SK-N-SH (cell line): ENCODE data around the gene ADAMTS10. TPM values are rescaled to one million over a fixed set of nuclear protein-coding genes. Genes with fewer than 3 reads are reported as not detected.

Experiments used
- CTCF ChIA-PET: fragments of 300-600, 350-600 bp; formaldehyde crosslinking; extraction: SDS; loops from one replicate; lab custom pipeline; 2021; lab: Yijun Ruan, JAX
- POLR2A ChIA-PET: fragments of 350-600 bp; sonication (Branson Sonifier 250); formaldehyde crosslinking; extraction: SDS; loops from one replicate; lab custom pipeline; 2020; ENCODE audit warnings: antibody characterized with exemption, inconsistent platforms; lab: Yijun Ruan, JAX
- DNase-seq: peaks from one replicate; pipeline ENCODE4 v3.0.0; 2012
- H2AFZ ChIP-seq: fragments of 200-600 bp; sonication (generic); 2 replicates; pipeline ENCODE4 v1.8.1; 2016; ENCODE audit warnings: antibody characterized with exemption, mild to moderate bottlenecking, low read depth
- H3F3A ChIP-seq: fragments of 200-600 bp; sonication (generic); replicated peaks from 2 replicates; pipeline ENCODE3; 2016; ENCODE audit warnings: antibody characterized with exemption, mild to moderate bottlenecking; ENCODE audit not compliant: insufficient read depth
- H3K27ac ChIP-seq, 2 experiments: fragments of 200-500 bp in 1 of 2; fragments of 200-600 bp in 1 of 2; sonication (Bioruptor generic) in 1 of 2; sonication (generic), shearing (Covaris generic) in 1 of 2; 2 replicates each; pipeline versions ENCODE4 v1.5.1 to v1.6.1; 2014 to 2016; ENCODE audit warnings: low read depth in 2 of 2, inconsistent platforms in 1 of 2, low read length in 1 of 2, mild to moderate bottlenecking in 1 of 2, mixed read lengths in 1 of 2
- H3K27me3 ChIP-seq: fragments of 200-600 bp; sonication (generic), shearing (Covaris generic); 2 replicates; pipeline ENCODE4 v1.6.1; 2016; ENCODE audit warnings: mixed run types; ENCODE audit not compliant: insufficient read depth
- H3K36me3 ChIP-seq, 2 experiments: fragments of 200-500 bp in 1 of 2; fragments of 200-600 bp in 1 of 2; sonication (Bioruptor generic) in 1 of 2; sonication (generic) in 1 of 2; replicated peaks in 1 of 2; 2 replicates each; pipeline versions ENCODE3 to v1.5.1; 2014 to 2016; ENCODE audit warnings: low read length in 1 of 2, mild to moderate bottlenecking in 1 of 2; ENCODE audit not compliant: insufficient read depth in 2 of 2, control insufficient read depth in 1 of 2
- H3K4me1 ChIP-seq, 2 experiments: fragments of 200-500 bp in 1 of 2; fragments of 200-600 bp in 1 of 2; sonication (Bioruptor generic) in 1 of 2; sonication (generic), shearing (Covaris generic) in 1 of 2; 2 replicates each; pipeline versions ENCODE4 v1.5.1 to v1.6.1; 2014 to 2016; ENCODE audit warnings: low read depth in 1 of 2, low read length in 1 of 2, mixed run types in 1 of 2; ENCODE audit not compliant: insufficient read depth in 2 of 2, control insufficient read depth in 1 of 2
- H3K4me2 ChIP-seq: fragments of 200-600 bp; sonication (generic), shearing (Covaris generic); 2 replicates; pipeline ENCODE4 v1.6.1; 2017; ENCODE audit warnings: mixed run types
- H3K4me3 ChIP-seq, 2 experiments: fragments of 200-500 bp in 1 of 2; fragments of 200-600 bp in 1 of 2; sonication (Bioruptor generic) in 1 of 2; sonication (generic), shearing (Covaris generic) in 1 of 2; 2 replicates each; pipeline versions ENCODE4 v1.5.1 to v1.8.1; 2014 to 2016; ENCODE audit warnings: low read depth in 2 of 2, inconsistent platforms in 1 of 2, low read length in 1 of 2, mild to moderate bottlenecking in 1 of 2, mixed read lengths in 1 of 2, moderate library complexity in 1 of 2
- H3K79me2 ChIP-seq: fragments of 200-600 bp; sonication (generic); 2 replicates; pipeline ENCODE4 v1.8.1; 2017; ENCODE audit warnings: mild to moderate bottlenecking; ENCODE audit not compliant: insufficient read depth
- H3K9ac ChIP-seq: fragments of 200-600 bp; sonication (generic); 2 replicates; pipeline ENCODE4 v1.6.1; 2017; ENCODE audit warnings: mixed run types
- H3K9me2 ChIP-seq: fragments of 200-600 bp; sonication (generic); 2 replicates; pipeline ENCODE4 v1.6.1; 2017; ENCODE audit warnings: mixed run types
- H3K9me3 ChIP-seq: fragments of 200-600 bp; sonication (generic); 2 replicates; pipeline ENCODE4 v1.6.1; 2017; ENCODE audit warnings: mixed run types, mild to moderate bottlenecking, moderate library complexity
- H4K20me1 ChIP-seq: fragments of 200-600 bp; sonication (generic); 2 replicates; pipeline ENCODE4 v1.6.1; 2017; ENCODE audit warnings: mild to moderate bottlenecking, mixed run types; ENCODE audit not compliant: insufficient read depth
- CTCF ChIP-seq: fragments of 200-600 bp; sonication (generic); IDR thresholded peaks from 2 replicates; pipeline ENCODE4 v1.6.1; 2017; ENCODE audit warnings: antibody characterized with exemption, mild to moderate bottlenecking, moderate library complexity
- ELF1 ChIP-seq: IDR thresholded peaks from 2 replicates; pipeline ENCODE4 v1.4.0; 2012
- EZH2phosphoT487 ChIP-seq: fragments of 200-600 bp; sonication (generic); IDR thresholded peaks from 2 replicates; pipeline ENCODE4 v1.6.1; 2017; ENCODE audit warnings: low read depth, mixed run types, mild to moderate bottlenecking, antibody characterized with exemption, moderate library complexity, borderline replicate concordance
- FOSL2 ChIP-seq: IDR thresholded peaks from 2 replicates; pipeline ENCODE4 v1.4.0; 2012; ENCODE audit warnings: low read depth, mild to moderate bottlenecking, moderate library complexity, borderline replicate concordance
- FOXJ3 ChIP-seq: sonication (generic); formaldehyde crosslinking; IDR thresholded peaks from 2 replicates; pipeline ENCODE4 v1.5.1; 2020; ENCODE audit warnings: mild to moderate bottlenecking, missing genetic modification reagents
- GABPA ChIP-seq: IDR thresholded peaks from 2 replicates; pipeline ENCODE4 v1.4.0; 2012; ENCODE audit warnings: low read depth, mild to moderate bottlenecking
- GATA2 ChIP-seq: sonication (generic); formaldehyde crosslinking; IDR thresholded peaks from 2 replicates; pipeline ENCODE4 v1.5.0; 2020; ENCODE audit warnings: mild to moderate bottlenecking, missing genetic modification reagents
- JUND ChIP-seq: IDR thresholded peaks from 2 replicates; pipeline ENCODE4 v1.4.0; 2012
- MEF2A ChIP-seq: IDR thresholded peaks from 2 replicates; pipeline ENCODE4 v1.4.0; 2012; ENCODE audit warnings: low read depth, borderline replicate concordance
- PBX3 ChIP-seq: IDR thresholded peaks from 2 replicates; pipeline ENCODE4; 2012
- RCOR1 ChIP-seq: fragments of 150-350 bp; IDR thresholded peaks from 2 replicates; pipeline ENCODE4 v1.6.1; 2017; ENCODE audit warnings: antibody characterized with exemption, low read length
- REST ChIP-seq: IDR thresholded peaks from 2 replicates; pipeline ENCODE4 v1.6.1; 2012; ENCODE audit warnings: mild to moderate bottlenecking, low read depth, low read length, moderate library complexity
- RFX5 ChIP-seq: IDR thresholded peaks from 2 replicates; pipeline ENCODE4 v1.6.1; 2012; ENCODE audit warnings: mild to moderate bottlenecking, improper control_type of control experiment, low read length
- SIN3A ChIP-seq: IDR thresholded peaks from 2 replicates; pipeline ENCODE4 v1.6.1; 2012; ENCODE audit warnings: low read depth, mild to moderate bottlenecking, low read length, moderate library complexity, borderline replicate concordance
- TAF1 ChIP-seq: IDR thresholded peaks from 2 replicates; pipeline ENCODE4 v1.6.1; 2012; ENCODE audit warnings: low read depth, mild to moderate bottlenecking, low read length, moderate library complexity, borderline replicate concordance
- USF2 ChIP-seq: fragments of 150-350 bp; IDR thresholded peaks from 2 replicates; pipeline ENCODE4 v1.6.1; 2017; ENCODE audit warnings: antibody characterized with exemption, low read length, low read depth, borderline replicate concordance
- YY1 ChIP-seq: IDR thresholded peaks from 2 replicates; pipeline ENCODE4 v1.4.0; 2012; ENCODE audit warnings: low read depth, mild to moderate bottlenecking
- WGBS: methylation state at CpG from one replicate; pipeline ENCODE4 v1.1.6; 2017; ENCODE audit warnings: low lambda C conversion rate; 5-methylcytosine and 5-hydroxymethylcytosine counted together
- polyA plus RNA-seq, 3 experiments: library from polyadenylated mRNA; depleted of rRNA; stranded (reverse); fragments of >200 nt; gene quantifications; 2 replicates each; pipeline ENCODE4 v1.2.3, GENCODE V29; 2012
- TF ChIP-seq, protein P1 (sequence below): IDR thresholded peaks from 2 replicates; pipeline ENCODE4 v1.4.0; 2012; ENCODE audit warnings: low read depth, borderline replicate concordance

The ADAMTS10 gene
- polyA plus RNA-seq, 1 of the 3 experiments (the other 2 are of a cell fraction) = 3.6 TPM

- no peaks in the 10 kb centered on the region; the same call in 1 of the 2 replicates for H3K27me3 ChIP-seq
- no peaks in the 10 kb centered on the region for H3K9me2 ChIP-seq
- no peaks in the 10 kb centered on the region for H3F3A ChIP-seq
- H3K27ac ChIP-seq = no peak within 1 kb of the TSS
- TF ChIP-seq FOSL2 = no peak
- no peak for TF ChIP-seq RFX5
- no peak for TF ChIP-seq REST
- no peak for TF ChIP-seq RCOR1
- no peak for TF ChIP-seq GABPA
- no peak for TF ChIP-seq ELF1
- no peak for TF ChIP-seq JUND
- no peak for TF ChIP-seq MEF2A
- no peak for TF ChIP-seq YY1
- TF ChIP-seq USF2 = no peak
- TF ChIP-seq TAF1 = no peak
- TF ChIP-seq, all 33 proteins: peak for 0
- Histone ChIP-seq H3K9me3 (no peaks in the 10 kb centered on the region), H3K36me3 (no peaks in the 10 kb centered on the region), H2AFZ (no peak within 1 kb of the TSS), H3K4me1 (no peaks in the 10 kb centered on the region; a peak in 1 of 4 replicates), H3K9ac (no peak within 1 kb of the TSS), H3K4me3 (no peak within 1 kb of the TSS), H3K79me2 (no peaks in the 10 kb centered on the region), H4K20me1 (no peaks in the 10 kb centered on the region), H3K4me2 (no peak within 1 kb of the TSS)
- ChIA-PET POLR2A (no interaction called here), CTCF (interaction anchor here (0.8 to 1.1 kb wide), 2 partner anchors 12 to 64 kb away, joined by 3 read pairs; no protein-coding TSS in a partner anchor)
- WGBS = 35% methylated on average over 11 of the region's 11 CpGs
- no peak for DNase-seq
Measured at GRCh38 chr19:8629996-8630683, 19.6 kb upstream of the ADAMTS10 start, which contains the start of gene NFILZ. TSS of gene NFILZ (plus strand) at chr19:8630633. CDS start at chr19:8676766, 46,133 bp downstream.

- WGBS = 11% methylated on average over 2 of the region's 2 CpGs
- Histone ChIP-seq H4K20me1 (no peaks in the 10 kb centered on the region), H3F3A (no peaks in the 10 kb centered on the region), H3K4me2 (no peak overlapping the region), H2AFZ (no peak overlapping the region), H3K79me2 (no peaks in the 10 kb centered on the region), H3K9me3 (no peaks in the 10 kb centered on the region), H3K9me2 (no peaks in the 10 kb centered on the region), H3K9ac (no peak overlapping the region), H3K27ac (no peak overlapping the region), H3K27me3 (no peaks in the 10 kb centered on the region; the same call in 1 of the 2 replicates), H3K4me3 (no peak overlapping the region), H3K36me3 (no peaks in the 10 kb centered on the region), H3K4me1 (no peaks in the 10 kb centered on the region; a peak in 1 of 4 replicates)
- POLR2A ChIA-PET = no interaction called here
- DNase-seq = no peak
- CTCF ChIA-PET = no interaction called here
- TF ChIP-seq SIN3A (no peak), PBX3 (no peak), RCOR1 (no peak), FOXJ3 (CRISPR knock-in tag) (no peak), EZH2phosphoT487 (no peak), GATA2 (no peak), CTCF (no peak)
- TF ChIP-seq, protein P1, sequence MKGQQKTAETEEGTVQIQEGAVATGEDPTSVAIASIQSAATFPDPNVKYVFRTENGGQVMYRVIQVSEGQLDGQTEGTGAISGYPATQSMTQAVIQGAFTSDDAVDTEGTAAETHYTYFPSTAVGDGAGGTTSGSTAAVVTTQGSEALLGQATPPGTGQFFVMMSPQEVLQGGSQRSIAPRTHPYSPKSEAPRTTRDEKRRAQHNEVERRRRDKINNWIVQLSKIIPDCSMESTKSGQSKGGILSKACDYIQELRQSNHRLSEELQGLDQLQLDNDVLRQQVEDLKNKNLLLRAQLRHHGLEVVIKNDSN = no peak
Measured at GRCh38 chr19:8629184-8629583, 18.7 kb upstream of the ADAMTS10 start.
